Small intestine (tissue), 7 donors: ENCODE results near the gene NAV2. TPM values are rescaled to one million over a fixed set of nuclear protein-coding genes. Genes with fewer than 3 reads are reported as not detected.

Experiments
- DNase-seq, 2 donors: peaks; one replicate each; pipeline versions ENCODE4 v3.0.0 to v3.0.0-alpha.2; 2013
- FAIRE-seq: peaks from 2 replicates; lab custom pipeline; 2012; peaks lifted over from hg19 to GRCh38; lab: Jason Lieb, UNC
- H3K27ac ChIP-seq, 3 donors: one replicate each; pipeline ENCODE4 v1.5.1; 2013; ENCODE audit warnings: low read length in 2 of 3, mild to moderate bottlenecking in 2 of 3, control low read depth in 1 of 3, inconsistent platforms in 1 of 3, low read depth in 1 of 3, moderate library complexity in 1 of 3
- H3K27me3 ChIP-seq, 3 donors: one replicate each; pipeline ENCODE4 v1.6.1; 2013; ENCODE audit warnings: low read length in 3 of 3, inconsistent platforms in 1 of 3; ENCODE audit not compliant: control insufficient read depth in 3 of 3, insufficient read depth in 3 of 3
- H3K36me3 ChIP-seq, 3 donors: one replicate each; pipeline ENCODE4 v1.6.1; 2013; ENCODE audit warnings: low read length in 3 of 3, inconsistent platforms in 1 of 3, low read depth in 1 of 3, mild to moderate bottlenecking in 1 of 3, moderate library complexity in 1 of 3; ENCODE audit not compliant: control insufficient read depth in 3 of 3, insufficient read depth in 2 of 3
- H3K4me1 ChIP-seq, 3 donors: one replicate each; pipeline ENCODE4 v1.6.1; 2013; ENCODE audit warnings: low read length in 2 of 3, inconsistent platforms in 1 of 3, low read depth in 1 of 3, mild to moderate bottlenecking in 1 of 3, moderate library complexity in 1 of 3; ENCODE audit not compliant: control insufficient read depth in 3 of 3, insufficient read depth in 2 of 3
- H3K4me3 ChIP-seq, 3 donors: one replicate each; pipeline ENCODE4 v1.5.1; 2013; ENCODE audit warnings: low read length in 3 of 3, control low read depth in 1 of 3, inconsistent platforms in 1 of 3, low read depth in 1 of 3, mild to moderate bottlenecking in 1 of 3, moderate library complexity in 1 of 3
- H3K9me3 ChIP-seq, 2 donors: one replicate each; pipeline ENCODE4 v1.6.1; 2013; ENCODE audit warnings: low read depth in 1 of 2, low read length in 1 of 2; ENCODE audit not compliant: control insufficient read depth in 2 of 2, insufficient read depth in 1 of 2
- WGBS, 3 donors: extraction: QIAGEN DNeasy Blood & Tissue Kit; methylation state at CpG; one replicate each; pipeline ENCODE4 v1.1.7; 2013; 5-methylcytosine and 5-hydroxymethylcytosine counted together
- polyA plus RNA-seq, 4 donors: library from polyadenylated mRNA; stranded (reverse) in 3 of 4; unstranded in 1 of 4; fragments of 200-250 nt in 3 of 4; fragments of 120-200 nt in 1 of 4; gene quantifications; one replicate each; pipeline versions ENCODE4 v1.2.1 to v1.2.3, GENCODE V29; 2013
- donor health status: healthy with polysubstance abuse.
- donor health status: control.
- donor health status: control.
- donor health status: Bipolar disorder and iron deficiency.
- donor health status: healthy.

NAV2 gene
- polyA plus RNA-seq, 4 donors = 1.6 to 6.5 (median 3.6) TPM

GRCh38 chr11:19718951-19719350, 6.3 kb downstream of the NAV2 start:
- H3K27me3 ChIP-seq = peaks cover 3 to 22% (median 11%) of the 10 kb centered on the region in 3 donors
- peaks cover 0 to 15% (median 0%) of the 10 kb centered on the region in 3 donors for H3K4me1 ChIP-seq
- H3K9me3 ChIP-seq = no peaks in the 10 kb centered on the region
- no peak overlapping the region for H3K4me3 ChIP-seq
- FAIRE-seq (no peak), DNase-seq (no peak)
- H3K27ac ChIP-seq = no peak overlapping the region
- WGBS, 3 donors = 88 to 93% (median 91%) methylated on average over 4 of the region's 4 CpGs
- H3K36me3 ChIP-seq = no peaks in the 10 kb centered on the region

- WGBS, 3 donors = 85 to 92% (median 91%) methylated on average over 1 of the region's 1 CpG
Observed at GRCh38 chr11:19719960-19720359, 7.3 kb downstream of the NAV2 start.

DNA sequence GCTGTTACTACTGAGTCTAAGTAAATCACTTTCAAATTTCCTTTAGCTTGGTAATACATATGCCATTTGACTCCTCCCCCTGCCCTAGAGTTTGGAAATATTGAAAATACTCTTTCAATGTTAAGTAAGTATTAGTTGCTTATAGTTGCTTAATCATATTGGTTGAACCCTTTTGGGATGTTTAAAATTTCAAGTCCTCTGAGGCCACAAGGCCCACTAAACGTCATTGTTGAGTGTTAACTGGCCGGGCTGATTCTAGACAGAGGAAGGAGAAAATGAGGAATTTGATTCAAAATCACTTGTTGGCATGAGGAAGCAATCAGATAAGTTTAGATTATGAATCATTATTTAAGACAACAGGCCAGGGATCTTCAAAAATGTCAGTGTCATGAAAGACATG, 8.5 kb downstream of the NAV2 start:
- Histone ChIP-seq H3K27ac (no peak overlapping the region), H3K4me1 (peaks cover 0 to 3% (median 0%) of the 10 kb centered on the region in 3 donors), H3K4me3 (no peak overlapping the region), H3K36me3 (no peaks in the 10 kb centered on the region), H3K9me3 (no peaks in the 10 kb centered on the region), H3K27me3 (no peaks in the 10 kb centered on the region)
- no peak for FAIRE-seq
- 66 to 93% (median 80%) methylated on average over 2 of the region's 2 CpGs for WGBS, 3 donors
- no peak for DNase-seq

More at GRCh38 chr11:19719960-19720359, 7.3 kb downstream of the NAV2 start:
- no peaks in the 10 kb centered on the region for H3K36me3 ChIP-seq
- H3K4me1 ChIP-seq = peaks cover 0 to 9% (median 0%) of the 10 kb centered on the region in 3 donors
- H3K27me3 ChIP-seq = peaks cover 0 to 12% (median 4%) of the 10 kb centered on the region in 3 donors
- no peak for FAIRE-seq
- DNase-seq = no peak
- H3K9me3 ChIP-seq = no peaks in the 10 kb centered on the region
- no peak overlapping the region for H3K4me3 ChIP-seq
- H3K27ac ChIP-seq = no peak overlapping the region

- H3K27ac ChIP-seq = no peak overlapping the region
- no peak overlapping the region for H3K4me3 ChIP-seq
- H3K9me3 ChIP-seq = no peaks in the 10 kb centered on the region
- FAIRE-seq = no peak
- peaks cover 0 to 3% (median 0%) of the 10 kb centered on the region in 3 donors for H3K4me1 ChIP-seq
- DNase-seq = no peak
- WGBS, 3 donors = 80 to 84% (median 83%) methylated on average over 5 of the region's 5 CpGs
- no peaks in the 10 kb centered on the region for H3K36me3 ChIP-seq
- no peaks in the 10 kb centered on the region for H3K27me3 ChIP-seq
Observed at GRCh38 chr11:19722702-19723101, 10.1 kb downstream of the NAV2 start.

DNA sequence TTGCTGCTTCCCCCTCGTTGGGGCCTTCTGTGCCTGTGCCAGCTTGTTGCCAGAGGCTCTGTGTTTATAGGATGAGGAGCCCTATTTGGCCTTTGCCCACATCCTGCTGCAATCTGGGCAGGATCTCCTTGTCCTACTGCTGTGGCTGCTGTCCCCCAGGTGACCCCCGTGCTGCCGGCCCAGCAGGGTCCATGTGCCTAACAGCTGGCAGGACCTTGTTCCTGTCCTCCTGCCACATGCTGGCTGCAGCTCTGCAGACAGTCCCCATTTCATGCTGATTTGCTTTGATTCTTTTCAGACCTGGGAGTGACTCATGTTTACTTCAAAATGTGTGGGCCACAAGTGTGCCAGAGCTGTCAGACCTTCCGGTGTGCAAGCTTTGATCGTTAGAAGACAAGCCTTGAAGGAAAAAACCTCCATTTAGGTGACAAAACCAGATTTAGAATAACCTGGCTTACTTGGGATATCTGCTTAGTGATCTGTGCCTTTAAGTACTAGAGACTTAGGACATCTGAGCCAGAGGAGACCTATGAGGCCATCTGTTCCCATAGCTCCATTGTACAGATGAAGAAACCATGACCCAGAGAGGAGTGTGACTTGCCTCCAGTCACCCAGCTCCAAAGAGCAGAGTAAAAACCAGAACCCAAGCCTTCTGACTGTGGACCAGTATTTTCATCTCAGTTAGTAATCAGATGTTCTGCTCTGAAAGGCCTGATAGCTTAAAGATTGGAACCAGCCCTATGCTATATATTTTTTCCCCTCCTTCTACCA, 11.1 kb downstream of the NAV2 start:
- WGBS, 3 donors = 10 to 22% (median 12%) methylated on average over 5 of the region's 5 CpGs
- DNase-seq (no peak), FAIRE-seq (no peak)
- H3K4me1 ChIP-seq = peaks cover 0 to 3% (median 0%) of the 10 kb centered on the region in 3 donors
- H3K9me3 ChIP-seq = no peaks in the 10 kb centered on the region
- H3K4me3 ChIP-seq = no peak overlapping the region
- H3K36me3 ChIP-seq = no peaks in the 10 kb centered on the region
- H3K27me3 ChIP-seq = no peaks in the 10 kb centered on the region
- H3K27ac ChIP-seq = peak overlapping the region in 1 of 3 donors; percentile 23

DNA sequence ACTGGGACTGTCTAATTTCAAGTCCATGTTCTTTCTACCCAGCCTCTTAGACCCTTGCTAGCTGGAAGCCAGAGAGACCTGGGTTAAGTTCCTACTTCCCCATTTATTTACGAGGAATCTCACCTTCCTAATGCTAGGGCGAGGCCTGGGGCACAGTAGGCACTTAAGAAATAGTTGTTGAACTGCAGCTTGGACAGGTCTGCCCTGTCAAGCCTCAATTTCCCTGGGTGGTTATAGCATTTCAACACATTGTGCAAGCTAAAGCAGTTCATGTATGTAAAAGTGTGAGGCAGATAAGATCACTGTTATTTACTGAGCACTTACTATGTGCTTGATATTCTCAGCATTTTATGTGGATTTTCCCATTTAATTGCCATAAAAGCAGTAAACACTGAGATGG, 12.1 kb downstream of the NAV2 start:
- 67 to 75% (median 74%) methylated on average over 2 of the region's 2 CpGs for WGBS, 3 donors

GRCh38 chr11:19725379-19726079, 12.9 kb downstream of the NAV2 start:
- no peak for DNase-seq
- 81 to 86% (median 81%) methylated on average over 12 of the region's 12 CpGs for WGBS, 3 donors
- no peaks in the 10 kb centered on the region for H3K36me3 ChIP-seq
- FAIRE-seq = no peak
- H3K4me1 ChIP-seq = peaks cover 0 to 3% (median 0%) of the 10 kb centered on the region in 3 donors
- no peaks in the 10 kb centered on the region for H3K27me3 ChIP-seq
- H3K9me3 ChIP-seq = no peaks in the 10 kb centered on the region
- H3K27ac ChIP-seq = no peak overlapping the region
- no peak overlapping the region for H3K4me3 ChIP-seq

More for the DNA sequence above, 12.1 kb downstream of the NAV2 start:
- Histone ChIP-seq H3K4me3 (no peak overlapping the region), H3K27me3 (no peaks in the 10 kb centered on the region), H3K27ac (no peak overlapping the region), H3K4me1 (peaks cover 0 to 3% (median 0%) of the 10 kb centered on the region in 3 donors), H3K36me3 (no peaks in the 10 kb centered on the region), H3K9me3 (no peaks in the 10 kb centered on the region)
- DNase-seq (no peak), FAIRE-seq (no peak)

DNA sequence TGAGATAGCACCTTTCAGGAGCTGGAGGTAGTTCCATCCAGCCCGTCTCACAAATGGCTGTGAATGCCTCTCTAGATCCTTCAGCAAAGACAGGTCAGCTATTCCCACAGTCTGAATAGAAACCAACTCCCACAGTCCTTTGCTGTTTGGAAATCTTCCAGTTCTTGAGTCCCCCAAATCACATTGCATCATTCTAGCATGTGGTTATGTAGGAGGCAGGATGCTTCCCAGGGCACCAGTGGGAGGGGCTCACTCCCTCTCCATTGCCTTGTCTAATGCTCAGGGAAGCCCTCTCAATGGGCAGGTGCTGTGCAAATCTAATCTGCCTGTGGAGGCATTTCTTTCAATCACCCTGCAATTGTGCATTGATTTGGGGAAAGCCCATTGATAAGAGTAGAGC, 14.6 kb downstream of the NAV2 start:
- Histone ChIP-seq H3K27ac (no peak overlapping the region), H3K27me3 (no peaks in the 10 kb centered on the region), H3K4me1 (peaks cover 0 to 3% (median 0%) of the 10 kb centered on the region in 3 donors), H3K36me3 (no peaks in the 10 kb centered on the region), H3K9me3 (no peaks in the 10 kb centered on the region), H3K4me3 (no peak overlapping the region)
- 80 to 93% (median 82%) methylated on average over 1 of the region's 1 CpG for WGBS, 3 donors
- DNase-seq (no peak), FAIRE-seq (no peak)
